Measurements from ENCODE around the gene TIRAP.
"Not testable (repeated sequence)": the region's sequence is repeated elsewhere in the genome, so short reads cannot be mapped to it uniquely, and the experiment has no call there.

Gene TIRAP

GRCh38 chr11:126281666-126282175 lies 1.2 kb upstream of the TIRAP start:
- H3K4me3 ChIP-seq (ENCODE audit: low read length) = no peak overlapping the region
- DNase-seq (ENCODE audit: low read depth, low spot score) = no peak

DNA sequence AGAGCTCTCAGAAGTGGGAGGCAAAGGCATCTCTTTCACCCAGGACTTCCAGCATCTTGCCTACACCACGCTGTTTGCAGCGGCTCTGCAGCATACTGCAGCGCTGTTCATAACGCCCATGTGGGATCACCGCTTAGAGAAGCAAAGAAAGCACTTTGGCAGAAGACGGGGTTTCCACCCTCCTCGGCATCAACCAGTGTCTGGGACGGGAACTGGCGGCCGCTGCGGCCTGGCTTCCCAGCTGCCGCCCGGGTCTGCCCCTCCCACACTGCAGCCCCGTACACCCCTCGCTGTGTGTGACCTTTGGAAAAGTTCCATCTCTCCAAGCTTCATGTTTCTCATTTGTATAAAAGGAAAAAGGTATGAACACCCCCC lies 545 bp upstream of the TIRAP start:
- H3K4me3 ChIP-seq (ENCODE audit: low read length) = no peak overlapping the region
- DNase-seq (ENCODE audit: low read depth, low spot score) = no peak

GRCh38 chr11:126284829-126285228 lies 1.9 kb downstream of the TIRAP start:
- no peak overlapping the region for H3K4me3 ChIP-seq (ENCODE audit: low read length)
- DNase-seq (ENCODE audit: low read depth, low spot score) = peak; percentile 58

DNA sequence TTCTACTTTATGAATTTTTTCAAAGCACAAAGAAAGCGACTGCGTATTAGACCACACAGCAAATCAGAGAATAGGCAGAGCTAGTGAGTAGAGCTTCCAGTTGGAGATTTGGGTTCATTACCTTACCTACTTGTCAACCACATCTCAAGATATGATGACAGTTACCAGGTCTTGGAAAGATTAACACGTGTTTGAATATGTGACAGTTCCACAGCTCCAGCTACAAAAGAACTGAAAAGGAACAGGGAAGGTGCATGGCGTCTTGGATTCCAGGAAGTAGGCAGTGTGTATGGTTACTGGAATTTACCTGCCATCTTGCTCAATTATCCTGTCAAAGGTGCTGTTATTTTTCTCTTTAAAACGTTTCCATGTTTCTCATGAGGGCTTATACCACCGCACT lies 5.3 kb downstream of the TIRAP start:
- H3K4me3 ChIP-seq (ENCODE audit: low read length) = no peak overlapping the region
- DNase-seq (ENCODE audit: low read depth, low spot score) = no peak

GRCh38 chr11:126290887-126291286 lies 8.0 kb downstream of the TIRAP start:
- H3K4me3 ChIP-seq (ENCODE audit: low read length) = no peak overlapping the region
- DNase-seq (ENCODE audit: low read depth, low spot score) = no peak

DNA sequence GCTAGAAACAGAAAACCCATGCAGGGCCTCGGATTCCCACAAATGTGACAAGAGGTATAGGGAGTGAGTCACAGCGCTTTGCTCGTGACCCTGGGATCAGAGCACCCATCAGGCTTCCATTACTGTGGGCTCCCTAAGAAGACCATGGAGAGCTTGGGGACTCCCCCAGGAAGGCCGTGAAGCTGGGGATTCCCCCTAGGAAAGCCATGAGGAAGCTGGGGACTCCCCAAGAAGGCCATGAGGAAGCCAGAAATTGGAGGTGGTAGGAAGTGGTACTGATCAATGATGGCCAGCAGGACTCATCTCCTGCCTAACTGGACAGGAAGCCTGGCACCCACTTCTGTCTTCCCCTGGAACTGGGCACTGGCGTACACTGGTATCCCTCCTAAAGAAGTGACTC lies 10.8 kb downstream of the TIRAP start:
- no peak overlapping the region for H3K4me3 ChIP-seq (ENCODE audit: low read length)
- no peak for DNase-seq (ENCODE audit: low read depth, low spot score)

- H3K4me3 ChIP-seq (ENCODE audit: low read length) = no peak overlapping the region
- DNase-seq (ENCODE audit: low read depth, low spot score) = no peak
These were observed 14.1 kb downstream of the TIRAP start for GRCh38 chr11:126297004-126297403.

GRCh38 chr11:126303623-126304456 lies 20.9 kb downstream of the TIRAP start, which contains the start of gene DCPS:
Gene DCPS (plus strand): TSS chr11:126304060. CDS start chr11:126304081, 21 bp downstream.
- H3K4me3 ChIP-seq (ENCODE audit: low read length) = peak within 1 kb of the TSS; percentile 88
- DNase-seq (ENCODE audit: low read depth, low spot score) = peak; percentile 73

- no peak for DNase-seq (ENCODE audit: low read depth, low spot score)
- H3K4me3 ChIP-seq (ENCODE audit: low read length) = peak overlapping the region; percentile 88
These were observed 21.7 kb downstream of the TIRAP start for GRCh38 chr11:126304457-126305075.

- no peak for DNase-seq (ENCODE audit: low read depth, low spot score)
- H3K4me3 ChIP-seq (ENCODE audit: low read length) = no peak overlapping the region
These were observed 22.8 kb downstream of the TIRAP start for GRCh38 chr11:126305699-126306098.

DNA sequence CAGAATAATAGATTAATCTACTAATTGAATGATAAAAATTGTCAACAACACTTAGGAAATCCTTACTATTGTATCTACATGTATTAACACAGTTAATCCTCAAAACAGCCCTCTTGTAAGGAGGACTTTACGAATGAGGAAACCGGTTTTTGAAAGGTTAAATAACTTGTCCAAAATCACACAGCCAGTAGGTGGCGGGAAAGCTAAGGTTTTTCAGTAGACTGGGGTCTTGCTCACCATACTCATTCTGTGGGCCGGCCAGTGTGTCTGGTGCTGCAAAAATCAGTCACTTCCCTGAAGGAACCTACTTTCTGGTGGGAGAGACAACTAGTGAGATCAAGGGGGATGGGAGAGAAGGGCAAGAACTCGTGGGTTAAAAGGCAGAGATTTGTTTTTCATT lies 24.8 kb downstream of the TIRAP start:
- H3K4me3 ChIP-seq (ENCODE audit: low read length) = no peak overlapping the region
- DNase-seq (ENCODE audit: low read depth, low spot score) = peak; percentile 56

GRCh38 chr11:126308271-126308671 lies 25.4 kb downstream of the TIRAP start:
- H3K4me3 ChIP-seq (ENCODE audit: low read length) = no peak overlapping the region
- DNase-seq (ENCODE audit: low read depth, low spot score) = no peak

- H3K4me3 ChIP-seq (ENCODE audit: low read length); DNase-seq (ENCODE audit: low read depth, low spot score): not testable (repeated sequence)
These were observed 25.9 kb downstream of the TIRAP start for GRCh38 chr11:126308771-126309170.

DNA sequence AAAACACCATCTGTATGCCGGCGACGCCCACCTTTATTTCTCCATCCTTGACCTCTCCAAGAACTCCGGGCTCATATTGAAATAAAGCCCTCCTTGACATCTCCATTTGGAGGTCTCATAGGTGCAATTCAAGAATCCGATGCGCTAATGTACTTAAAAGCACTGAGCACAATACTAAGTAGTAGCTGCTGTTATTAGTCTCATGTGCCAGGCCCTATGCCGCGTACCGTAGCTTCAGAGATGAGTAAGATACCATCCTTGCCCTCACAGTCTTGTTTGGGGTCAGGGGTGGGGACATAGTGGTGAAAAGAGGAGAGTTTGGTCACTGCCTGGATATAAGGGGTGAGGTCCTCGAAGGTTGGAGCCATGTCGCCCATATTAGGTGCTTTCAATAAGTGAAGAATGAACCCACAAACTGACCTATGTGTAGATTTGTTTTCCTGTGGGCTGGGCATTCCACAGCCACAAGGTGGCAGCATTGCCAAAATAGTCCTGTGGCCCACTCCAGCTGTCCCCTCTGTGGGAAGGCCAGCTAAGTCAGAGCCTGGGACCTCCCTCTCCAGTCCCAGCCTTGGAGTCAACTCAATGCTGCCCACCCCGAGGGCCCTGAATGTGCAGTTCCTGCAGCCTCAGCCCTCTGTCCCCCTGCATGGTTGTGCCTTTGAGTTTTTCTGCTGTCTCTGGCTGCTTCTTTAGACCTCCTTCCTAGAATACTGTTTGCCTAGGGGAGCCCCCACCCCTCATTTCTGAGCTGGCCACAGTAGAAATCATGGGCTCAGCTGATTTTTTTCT lies 27.5 kb downstream of the TIRAP start:
- DNase-seq (ENCODE audit: low read depth, low spot score) = no peak
- H3K4me3 ChIP-seq (ENCODE audit: low read length) = no peak overlapping the region

DNA sequence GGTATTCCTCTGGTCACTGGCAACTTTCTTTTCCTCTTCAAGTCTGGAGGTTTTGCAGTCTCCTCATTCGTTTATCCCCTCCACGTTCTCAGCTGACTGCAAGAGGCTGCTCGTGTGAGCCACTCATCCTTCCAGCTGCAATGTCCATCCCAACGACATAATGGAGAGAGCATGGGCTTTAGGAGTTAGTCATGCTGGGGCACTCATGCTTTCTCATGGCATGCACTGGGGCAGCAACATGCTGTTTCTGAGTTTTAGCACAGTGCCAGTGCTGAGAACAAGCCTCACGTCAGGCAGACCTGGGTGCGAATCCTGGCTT lies 28.1 kb downstream of the TIRAP start:
- no peak for DNase-seq (ENCODE audit: low read depth, low spot score)
- no peak overlapping the region for H3K4me3 ChIP-seq (ENCODE audit: low read length)

DNA sequence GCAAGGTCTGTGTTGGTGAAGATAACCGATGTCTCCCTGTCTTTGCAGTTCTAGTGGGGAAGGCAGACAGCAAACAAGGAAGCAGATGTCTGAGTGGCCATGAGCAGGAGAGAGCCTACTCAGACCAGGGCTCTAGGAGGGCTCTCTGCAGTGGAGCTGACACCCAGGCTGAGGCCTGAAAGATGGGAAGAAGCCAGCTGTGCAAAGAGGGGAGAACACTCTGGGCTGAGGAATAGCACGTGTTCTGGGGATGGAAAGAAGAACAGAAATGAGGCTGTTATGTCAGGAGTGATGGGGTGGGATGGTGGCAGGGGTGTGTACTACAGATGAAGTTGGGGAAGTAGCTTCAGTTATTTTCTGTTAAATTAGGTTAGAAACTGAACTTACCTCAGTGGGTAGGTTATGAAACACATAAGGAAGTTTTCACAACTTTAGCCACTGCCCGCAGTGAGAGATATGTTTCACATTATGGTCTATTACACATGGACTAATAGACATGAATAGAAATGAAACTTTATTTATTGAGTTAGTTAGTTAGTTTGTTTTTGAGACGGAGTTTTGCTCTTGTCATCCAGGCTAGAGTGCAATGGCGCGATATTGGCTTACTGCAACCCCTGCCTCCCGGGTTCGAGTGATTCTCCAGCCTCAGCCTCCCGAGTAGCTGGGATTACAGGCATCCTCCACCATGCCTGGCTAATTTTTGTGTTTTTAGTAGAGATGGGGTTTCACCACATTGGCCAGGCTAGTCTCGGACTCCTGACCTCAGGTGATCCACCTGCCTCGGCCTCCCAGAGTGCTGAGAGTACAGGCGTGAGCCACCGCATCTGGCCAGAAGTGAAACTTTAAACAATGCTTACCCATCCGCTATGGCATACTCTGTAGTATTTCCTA lies 28.8 kb downstream of the TIRAP start:
- H3K4me3 ChIP-seq (ENCODE audit: low read length) = no peak overlapping the region
- DNase-seq (ENCODE audit: low read depth, low spot score) = no peak

- no peak for DNase-seq (ENCODE audit: low read depth, low spot score)
These were observed 30.1 kb downstream of the TIRAP start for GRCh38 chr11:126312961-126313360.

DNA sequence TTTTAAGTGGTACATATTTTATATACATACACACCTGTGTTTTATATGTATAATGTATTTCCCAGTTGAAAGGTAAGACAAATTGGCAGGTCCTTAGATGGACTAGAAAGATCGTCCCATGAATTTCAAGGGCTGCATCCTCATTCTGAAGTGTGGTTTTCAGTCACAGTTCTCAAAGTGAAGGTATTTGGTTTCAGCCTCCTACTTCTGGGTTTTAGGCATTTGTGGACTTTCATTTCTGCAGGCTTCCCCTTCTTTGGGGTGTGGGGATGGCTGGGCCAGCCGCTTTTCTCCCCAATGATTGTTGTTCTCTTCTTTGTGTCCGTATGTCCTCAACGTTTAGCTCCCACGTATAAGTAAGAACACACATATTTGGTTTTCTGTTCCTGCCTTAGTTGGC lies 30.9 kb downstream of the TIRAP start:
- H3K4me3 ChIP-seq (ENCODE audit: low read length) = no peak overlapping the region
- no peak for DNase-seq (ENCODE audit: low read depth, low spot score)

More at GRCh38 chr11:126312961-126313360, 30.1 kb downstream of the TIRAP start:
- H3K4me3 ChIP-seq (ENCODE audit: low read length) = no peak overlapping the region

DNA sequence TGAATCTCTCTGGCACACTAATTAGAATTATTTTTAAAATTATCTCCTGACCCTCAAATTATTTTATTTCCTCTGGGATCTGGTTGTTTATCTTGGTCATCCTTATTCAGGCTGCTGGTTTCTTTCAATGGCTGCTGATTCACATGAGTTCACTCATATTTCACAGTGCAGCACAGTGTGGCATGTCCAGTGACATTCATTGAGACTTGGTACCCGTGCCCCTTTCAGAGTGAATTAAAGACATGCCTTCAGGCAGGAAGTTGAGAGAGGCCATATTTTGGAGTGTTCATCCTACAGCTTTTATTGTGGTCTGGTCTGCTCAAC lies 34.5 kb downstream of the TIRAP start:
- no peak for DNase-seq (ENCODE audit: low read depth, low spot score)
- peak overlapping the region; percentile 38 for H3K4me3 ChIP-seq (ENCODE audit: low read length)
